Measurements from ENCODE around the gene MYO3B.

The MYO3B gene

GRCh38 chr2:170181602-170182001 is 3.7 kb downstream of the MYO3B start:
- Histone ChIP-seq H4K20me1 (ENCODE audit: insufficient read depth, low read length) (no peaks in the 10 kb centered on the region), H3K9me2 (replicated peaks; ENCODE audit: insufficient read depth, low read length) (no peaks in the 10 kb centered on the region), H3K4me1 (ENCODE audit: low read length) (peaks cover 28% of the 10 kb centered on the region), H3K27me3 (replicated peaks; ENCODE audit: insufficient read depth, low read length) (no peaks in the 10 kb centered on the region), H3K9ac (ENCODE audit: low read length) (no peak overlapping the region), H3K4me3 (ENCODE audit: low read length) (no peak overlapping the region), H2AFZ (ENCODE audit: low read length) (no peak overlapping the region), H3F3A (ENCODE audit: insufficient read depth, low read length) (peaks cover 14% of the 10 kb centered on the region; the same call in 1 of the 2 replicates), H3K9me3 (replicated peaks; ENCODE audit: insufficient read depth, low read length) (no peaks in the 10 kb centered on the region), H3K36me3 (replicated peaks; ENCODE audit: insufficient read depth, low read length) (no peaks in the 10 kb centered on the region), H3K4me2 (ENCODE audit: low read depth, low read length) (no peak overlapping the region), H3K79me2 (ENCODE audit: low read length) (no peaks in the 10 kb centered on the region), H3K27ac (ENCODE audit: low read length) (no peak overlapping the region)
- TF ChIP-seq EZH2 (optimal IDR thresholded peaks at IDR 0.05; ENCODE audit: low read depth, low read length), result no peak
- TF ChIP-seq CTCF (IDR thresholded peaks at IDR 0.05; ENCODE audit: low read length), result no peak
- no peak for TF ChIP-seq EZH2phosphoT487 (IDR thresholded peaks at IDR 0.05; ENCODE audit: low read length)
- no peak for DNase-seq

DNA sequence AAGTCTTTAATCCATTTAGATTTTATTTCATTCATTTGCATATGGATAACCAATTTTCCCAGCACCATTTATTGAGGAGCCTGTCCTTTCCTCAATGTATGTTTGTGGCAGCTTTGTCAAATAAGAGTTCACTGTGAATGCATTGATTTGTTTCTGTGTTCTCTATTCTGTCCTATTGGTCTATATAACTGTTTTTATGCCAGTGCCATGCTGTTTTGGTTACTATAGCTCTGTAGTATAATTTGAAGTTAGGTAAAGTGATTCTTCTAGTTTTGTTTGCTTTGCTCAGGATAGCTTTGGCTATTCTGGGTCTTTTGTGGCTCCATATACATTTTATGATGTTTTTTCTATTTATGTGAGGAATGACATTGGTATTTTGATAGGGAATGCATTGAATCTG is 7.4 kb downstream of the MYO3B start:
- Histone ChIP-seq H3K36me3 (replicated peaks; ENCODE audit: insufficient read depth, low read length) (no peaks in the 10 kb centered on the region), H3K4me1 (ENCODE audit: low read length) (peaks cover 11% of the 10 kb centered on the region), H4K20me1 (ENCODE audit: insufficient read depth, low read length) (no peaks in the 10 kb centered on the region), H3K9me3 (replicated peaks; ENCODE audit: insufficient read depth, low read length) (no peaks in the 10 kb centered on the region), H3K4me3 (ENCODE audit: low read length) (no peak overlapping the region), H3K27ac (ENCODE audit: low read length) (no peak overlapping the region), H3K79me2 (ENCODE audit: low read length) (no peaks in the 10 kb centered on the region), H2AFZ (ENCODE audit: low read length) (no peak overlapping the region), H3K9me2 (replicated peaks; ENCODE audit: insufficient read depth, low read length) (no peaks in the 10 kb centered on the region), H3F3A (ENCODE audit: insufficient read depth, low read length) (peaks cover 5% of the 10 kb centered on the region; the same call in 1 of the 2 replicates), H3K9ac (ENCODE audit: low read length) (no peak overlapping the region), H3K4me2 (ENCODE audit: low read depth, low read length) (no peak overlapping the region), H3K27me3 (replicated peaks; ENCODE audit: insufficient read depth, low read length) (no peaks in the 10 kb centered on the region)
- TF ChIP-seq CTCF (IDR thresholded peaks at IDR 0.05; ENCODE audit: low read length) (no peak), EZH2phosphoT487 (IDR thresholded peaks at IDR 0.05; ENCODE audit: low read length) (no peak), EZH2 (optimal IDR thresholded peaks at IDR 0.05; ENCODE audit: low read depth, low read length) (no peak)
- DNase-seq, result no peak

GRCh38 chr2:170189757-170190156 is 11.8 kb downstream of the MYO3B start:
- TF ChIP-seq EZH2phosphoT487 (IDR thresholded peaks at IDR 0.05; ENCODE audit: low read length) (no peak), EZH2 (optimal IDR thresholded peaks at IDR 0.05; ENCODE audit: low read depth, low read length) (no peak), CTCF (IDR thresholded peaks at IDR 0.05; ENCODE audit: low read length) (no peak)
- Histone ChIP-seq H3K4me3 (ENCODE audit: low read length) (no peak overlapping the region), H3K27me3 (replicated peaks; ENCODE audit: insufficient read depth, low read length) (no peaks in the 10 kb centered on the region), H2AFZ (ENCODE audit: low read length) (no peak overlapping the region), H3K36me3 (replicated peaks; ENCODE audit: insufficient read depth, low read length) (no peaks in the 10 kb centered on the region), H3K4me2 (ENCODE audit: low read depth, low read length) (no peak overlapping the region), H3F3A (ENCODE audit: insufficient read depth, low read length) (no peaks in the 10 kb centered on the region), H4K20me1 (ENCODE audit: insufficient read depth, low read length) (no peaks in the 10 kb centered on the region), H3K79me2 (ENCODE audit: low read length) (no peaks in the 10 kb centered on the region), H3K9ac (ENCODE audit: low read length) (no peak overlapping the region), H3K4me1 (ENCODE audit: low read length) (no peaks in the 10 kb centered on the region), H3K27ac (ENCODE audit: low read length) (no peak overlapping the region), H3K9me2 (replicated peaks; ENCODE audit: insufficient read depth, low read length) (no peaks in the 10 kb centered on the region), H3K9me3 (replicated peaks; ENCODE audit: insufficient read depth, low read length) (no peaks in the 10 kb centered on the region)
- DNase-seq, result no peak
